Esophagus squamous epithelium (tissue), 5 donors: ENCODE data around the gene TBC1D1. TPM values are rescaled to one million over a fixed set of nuclear protein-coding genes. Genes with fewer than 3 reads are reported as not detected.

ENCODE experiments used
- DNase-seq: peaks from one replicate; lab custom pipeline; 2025; lab: John Stamatoyannopoulos, UW
- H3K27ac ChIP-seq, 4 donors: fragments of 200-600 bp; sonication (generic); one replicate each; pipeline ENCODE4 v1.5.1; 2016 to 2019; ENCODE audit warnings: mild to moderate bottlenecking in 1 of 4
- H3K27me3 ChIP-seq, 4 donors: fragments of 200-600 bp; sonication (generic); 1 replicate in 3 of 4; 2 replicates in 1 of 4; pipeline versions ENCODE4 v1.5.1 to v1.6.0; 2017 to 2021; ENCODE audit warnings: antibody characterized with exemption in 1 of 4
- H3K36me3 ChIP-seq, 3 donors: fragments of 200-600 bp; sonication (generic); one replicate each; pipeline ENCODE4 v1.5.1; 2016 to 2019
- H3K4me1 ChIP-seq, 3 donors: fragments of 200-600 bp; sonication (generic); one replicate each; pipeline ENCODE4 v1.5.1; 2017 to 2019
- H3K4me3 ChIP-seq, 4 donors: fragments of 200-600 bp; sonication (generic); 1 replicate in 3 of 4; 2 replicates in 1 of 4; pipeline ENCODE4 v1.5.1; 2016 to 2019; ENCODE audit warnings: mild to moderate bottlenecking in 2 of 4, moderate library complexity in 1 of 4
- H3K9me3 ChIP-seq, 3 donors: fragments of 200-600 bp; sonication (generic); one replicate each; pipeline ENCODE4 v1.5.1; 2016 to 2019
- CTCF ChIP-seq, 6 experiments: fragments of 450-650 bp in 4 of 6; fragments of 200-600 bp in 2 of 6; sonication (generic) in 2 of 6; IDR thresholded peaks; one replicate each; pipeline ENCODE4 v1.5.1; 2016 to 2019; ENCODE audit warnings: antibody characterized with exemption in 6 of 6, mild to moderate bottlenecking in 4 of 6, moderate library complexity in 4 of 6
- POLR2A ChIP-seq, 4 donors: fragments of 450-650 bp; IDR thresholded peaks; one replicate each; pipeline ENCODE4 v1.6.1; 2017; ENCODE audit warnings: antibody characterized with exemption in 4 of 4, mild to moderate bottlenecking in 4 of 4, moderate library complexity in 3 of 4
- WGBS, 2 donors: methylation state at CpG; one replicate each; pipeline ENCODE4 v1.1.5; 2018; 5-methylcytosine and 5-hydroxymethylcytosine counted together
- intact Hi-C: fragments of 100-400 bp; cut with DNase I; formaldehyde crosslinking; loops from one replicate; pipeline ENCODE4 v1.15.0; 2022
- total RNA-seq, 4 donors: library from RNA; depleted of rRNA; stranded (reverse); fragments of >200 nt; gene quantifications; one replicate each; pipeline ENCODE4 v1.1.0, GENCODE V29; 2016
- donor health status: DM: yes; HTN: yes; CAD: no.

The TBC1D1 gene
- total RNA-seq, 4 donors from 2014 or later: 6.9 to 44.6 (median 25.6) TPM

- H3K4me3 ChIP-seq: no peak overlapping the region
- H3K4me1 ChIP-seq: no peaks in the 10 kb centered on the region
- no peaks in the 10 kb centered on the region for H3K27me3 ChIP-seq
- H3K9me3 ChIP-seq: no peaks in the 10 kb centered on the region
- WGBS, 2 donors: 75 to 94% methylated on average over 6 of the region's 6 CpGs
- no peak overlapping the region for H3K27ac ChIP-seq
- TF ChIP-seq CTCF (IDR thresholded peaks at IDR 0.05) (no peak), POLR2A (IDR thresholded peaks at IDR 0.05) (no peak)
- no peaks in the 10 kb centered on the region for H3K36me3 ChIP-seq
- no peak for DNase-seq
- intact Hi-C loops: no loop called here
Observed at GRCh38 chr4:37958932-37959331, 68.0 kb downstream of the TBC1D1 start.

GRCh38 chr4:37960098-37960497 lies 69.2 kb downstream of the TBC1D1 start, which contains the start of gene PTTG2:
Gene PTTG2 (plus strand): TSS chr4:37960398. CDS start chr4:37960435, 37 bp downstream.
- DNase-seq: no peak
- H3K27ac ChIP-seq: no peak within 1 kb of the TSS
- no peaks in the 10 kb centered on the region for H3K9me3 ChIP-seq
- no peaks in the 10 kb centered on the region for H3K4me1 ChIP-seq
- no peaks in the 10 kb centered on the region for H3K36me3 ChIP-seq
- 83 to 93% methylated on average over 5 of the region's 5 CpGs for WGBS, 2 donors
- H3K27me3 ChIP-seq: no peaks in the 10 kb centered on the region
- intact Hi-C loops: no loop called here
- no peak within 1 kb of the TSS for H3K4me3 ChIP-seq
- TF ChIP-seq POLR2A (IDR thresholded peaks at IDR 0.05) (no peak), CTCF (IDR thresholded peaks at IDR 0.05) (no peak)

GRCh38 chr4:37960679-37961450 lies 70.0 kb downstream of the TBC1D1 start:
- intact Hi-C loops: no loop called here
- no peak overlapping the region for H3K4me3 ChIP-seq
- TF ChIP-seq CTCF (IDR thresholded peaks at IDR 0.05) (no peak), POLR2A (IDR thresholded peaks at IDR 0.05) (no peak)
- no peaks in the 10 kb centered on the region for H3K4me1 ChIP-seq
- no peaks in the 10 kb centered on the region for H3K36me3 ChIP-seq
- WGBS, 2 donors: 69 to 71% methylated on average over 5 of the region's 5 CpGs
- H3K9me3 ChIP-seq: no peaks in the 10 kb centered on the region
- no peaks in the 10 kb centered on the region for H3K27me3 ChIP-seq
- H3K27ac ChIP-seq: no peak overlapping the region
- no peak for DNase-seq

GRCh38 chr4:37964734-37965457 lies 74.0 kb downstream of the TBC1D1 start:
- TF ChIP-seq POLR2A (IDR thresholded peaks at IDR 0.05) (no peak), CTCF (IDR thresholded peaks at IDR 0.05) (no peak)
- Histone ChIP-seq H3K27ac (no peak overlapping the region), H3K27me3 (no peaks in the 10 kb centered on the region), H3K9me3 (no peaks in the 10 kb centered on the region), H3K36me3 (no peaks in the 10 kb centered on the region), H3K4me3 (no peak overlapping the region), H3K4me1 (no peaks in the 10 kb centered on the region)
- 89 to 92% methylated on average over 4 of the region's 4 CpGs for WGBS, 2 donors
- DNase-seq: no peak
- intact Hi-C loops: no loop called here

- no peaks in the 10 kb centered on the region for H3K9me3 ChIP-seq
- H3K27me3 ChIP-seq: no peaks in the 10 kb centered on the region
- H3K36me3 ChIP-seq: no peaks in the 10 kb centered on the region
- H3K4me1 ChIP-seq: peaks cover 0 to 10% (median 9%) of the 10 kb centered on the region in 3 donors
- intact Hi-C loops: no loop called here
- no peak for DNase-seq
- no peak for TF ChIP-seq CTCF (IDR thresholded peaks at IDR 0.05)
- TF ChIP-seq POLR2A (IDR thresholded peaks at IDR 0.05): no peak
- no peak overlapping the region for H3K27ac ChIP-seq
- no peak overlapping the region for H3K4me3 ChIP-seq
- 51 to 56% methylated on average over 2 to 3 of the region's 3 CpGs for WGBS, 2 donors
Observed at GRCh38 chr4:37966044-37966443, 75.2 kb downstream of the TBC1D1 start.
